GM21528 (cell line): Measurements from ENCODE around the gene GGNBP2.
A peak's percentile ranks its signal among the peaks of the same experiment; 100 is the strongest.

Source experiments
- ATAC-seq: cut with Tn5 transposase; IDR thresholded peaks from one replicate; pipeline ENCODE4 v1.9.1; 2021; ENCODE audit warnings: mild to moderate bottlenecking, moderate library complexity; ENCODE audit not compliant: unreplicated experiment, low FRiP score

GGNBP2 gene

DNA sequence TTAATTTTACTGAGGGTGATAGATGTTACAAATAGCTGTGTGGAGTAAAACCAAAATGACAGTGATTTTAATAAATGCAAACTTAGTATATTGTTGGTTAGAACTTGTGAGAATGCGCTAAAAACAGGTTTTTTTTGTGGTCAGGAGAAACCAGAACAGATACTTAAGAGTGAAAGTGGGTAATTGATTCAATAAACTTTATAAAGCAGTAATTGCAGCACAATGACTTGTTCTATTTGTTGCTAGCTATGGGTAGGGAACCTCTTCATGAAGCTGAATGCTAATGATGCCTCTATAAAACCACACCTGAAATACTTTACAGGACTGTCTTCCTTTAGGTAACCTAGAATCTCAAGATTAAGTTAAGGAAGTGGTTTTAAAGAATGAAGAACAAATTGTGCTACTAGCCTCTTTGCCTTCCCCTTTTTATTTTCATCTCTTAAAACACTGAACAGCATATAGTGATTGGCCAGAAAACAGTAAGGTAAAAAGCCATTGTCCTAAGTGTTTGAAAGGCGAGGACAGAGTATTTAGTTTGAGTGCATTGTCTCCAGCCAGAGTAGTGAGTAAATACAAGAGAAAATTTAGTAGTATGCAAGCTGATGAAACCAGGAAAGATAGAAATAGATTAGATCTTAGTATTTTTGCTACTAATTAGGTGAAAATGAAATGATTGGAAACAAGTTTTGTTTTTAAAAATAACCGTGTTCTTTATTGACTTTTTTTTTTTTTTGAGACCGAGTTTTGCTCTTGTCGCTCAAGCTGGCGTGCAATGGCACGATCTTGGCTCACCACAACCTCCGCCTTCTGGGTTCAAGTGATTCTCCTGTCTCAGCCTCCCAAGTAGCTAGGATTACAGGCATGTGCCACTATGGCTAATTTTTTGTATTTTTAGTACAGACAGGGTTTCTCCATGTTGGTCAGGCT is 6.0 kb downstream of the GGNBP2 start:
- ATAC-seq, result no peak

DNA sequence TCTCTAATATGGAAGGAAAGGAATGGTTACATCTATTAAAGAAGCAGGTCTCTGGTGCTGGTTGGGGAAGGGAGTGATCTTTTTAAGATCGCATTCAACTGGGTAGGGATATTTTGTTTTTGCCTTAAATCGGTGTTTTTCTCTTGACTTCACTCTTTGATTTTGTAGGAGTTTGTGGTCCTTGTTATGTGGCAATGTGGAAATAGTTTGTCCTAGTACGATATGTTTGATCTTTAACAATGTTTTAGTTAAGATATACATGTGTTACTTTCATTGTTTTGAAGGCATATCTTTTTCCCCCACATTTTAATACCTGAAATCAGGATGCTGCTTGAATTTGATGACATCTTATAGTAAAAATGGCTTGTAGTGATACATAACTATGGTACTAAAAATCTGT is 8.7 kb downstream of the GGNBP2 start:
- no peak for ATAC-seq

DNA sequence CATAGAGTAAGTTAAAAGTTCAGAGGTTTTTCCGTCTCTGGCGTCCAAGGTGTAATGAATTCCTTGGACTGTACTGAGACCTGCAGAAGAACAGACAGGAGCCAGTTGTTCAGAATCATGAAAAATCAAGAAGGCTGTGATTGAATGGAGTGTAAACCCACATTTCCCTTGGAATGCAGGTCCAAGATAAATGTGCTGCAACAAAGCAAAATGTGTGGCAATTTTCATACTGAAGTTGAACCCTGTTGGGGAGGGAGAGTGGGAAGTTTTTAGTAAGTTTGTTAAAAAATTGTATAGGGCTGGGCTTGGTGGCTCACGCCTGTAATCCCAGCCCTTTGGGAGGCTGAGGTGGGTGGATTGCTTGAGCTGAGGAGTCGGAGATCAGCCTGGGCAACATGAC is 21.4 kb downstream of the GGNBP2 start:
- no peak for ATAC-seq

DNA sequence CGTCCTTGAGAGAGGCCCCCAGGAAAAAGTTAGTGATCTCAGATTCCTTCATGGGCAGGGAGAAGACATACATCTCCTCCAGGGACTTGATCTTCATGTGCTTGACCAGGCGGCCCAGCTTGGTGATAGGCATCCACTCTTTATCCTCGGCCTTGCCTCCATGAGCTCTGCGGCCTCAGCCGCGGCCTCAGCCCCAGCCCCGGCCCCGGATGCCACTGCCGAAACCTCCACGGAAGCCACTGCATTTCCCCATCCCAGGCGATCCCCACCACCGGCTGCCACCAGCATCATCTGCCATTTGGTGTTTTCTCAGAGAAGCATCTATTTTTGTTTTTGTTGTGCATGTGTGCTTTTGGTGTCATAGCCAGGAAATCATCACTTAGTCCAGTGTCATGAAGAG is 30.3 kb downstream of the GGNBP2 start:
- no peak for ATAC-seq

DNA sequence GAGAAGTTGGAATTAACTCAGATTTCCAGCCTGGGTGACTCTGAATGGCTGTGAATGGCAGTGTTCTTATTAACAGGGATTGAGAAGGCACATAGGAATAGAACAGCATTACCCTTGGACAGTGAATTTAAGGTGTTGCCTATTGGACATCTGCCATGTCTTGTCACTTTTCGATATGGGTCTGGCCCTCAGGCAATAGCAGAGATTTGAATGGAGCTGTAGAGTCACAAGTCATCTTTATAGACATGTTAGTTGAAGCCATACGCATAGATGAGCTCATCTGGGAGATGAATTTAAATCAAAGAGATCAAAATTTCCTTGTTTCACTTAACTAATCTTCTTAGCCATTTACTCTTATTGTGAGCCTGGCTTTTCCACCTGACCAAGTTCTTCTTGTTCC is 32.1 kb downstream of the GGNBP2 start:
- ATAC-seq, result no peak

DNA sequence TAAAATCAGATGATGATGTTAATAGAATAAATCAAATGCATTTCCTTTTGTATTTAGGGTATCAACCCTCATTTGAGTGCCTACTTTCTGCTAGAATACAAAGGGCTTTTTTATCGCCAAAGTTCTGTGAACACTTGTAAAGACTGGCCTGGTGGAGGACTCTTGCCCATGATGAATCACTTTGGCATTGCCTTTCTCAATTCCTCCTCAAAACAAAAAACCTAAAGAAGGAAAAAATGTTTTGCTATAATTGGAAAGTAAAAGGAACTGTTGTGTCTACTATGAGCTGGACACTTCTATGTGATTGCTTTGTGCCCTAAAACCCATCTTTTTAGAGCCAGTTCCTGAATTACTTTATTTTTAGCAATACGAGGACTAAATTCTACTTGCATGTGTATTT is 34.0 kb downstream of the GGNBP2 start:
- ATAC-seq, result no peak

DNA sequence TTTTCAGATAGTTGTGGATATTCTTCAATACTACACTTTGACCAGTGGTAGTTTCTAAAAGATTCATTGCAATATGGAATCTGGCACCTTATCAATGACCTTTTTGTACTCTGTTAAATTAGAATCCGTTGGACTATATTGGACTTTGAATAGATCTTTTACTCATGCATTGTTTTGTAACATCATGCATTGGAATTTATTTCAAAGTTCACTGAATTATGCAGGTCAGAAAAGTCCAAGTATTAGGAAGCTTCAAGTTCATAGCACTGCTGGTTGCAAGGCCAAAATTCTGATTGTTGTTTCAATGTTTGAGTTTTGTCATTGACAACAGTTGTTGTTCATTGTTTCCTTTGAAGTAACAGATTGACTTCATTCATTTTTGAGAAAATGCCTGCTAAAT is 39.1 kb downstream of the GGNBP2 start:
- ATAC-seq, result no peak

DNA sequence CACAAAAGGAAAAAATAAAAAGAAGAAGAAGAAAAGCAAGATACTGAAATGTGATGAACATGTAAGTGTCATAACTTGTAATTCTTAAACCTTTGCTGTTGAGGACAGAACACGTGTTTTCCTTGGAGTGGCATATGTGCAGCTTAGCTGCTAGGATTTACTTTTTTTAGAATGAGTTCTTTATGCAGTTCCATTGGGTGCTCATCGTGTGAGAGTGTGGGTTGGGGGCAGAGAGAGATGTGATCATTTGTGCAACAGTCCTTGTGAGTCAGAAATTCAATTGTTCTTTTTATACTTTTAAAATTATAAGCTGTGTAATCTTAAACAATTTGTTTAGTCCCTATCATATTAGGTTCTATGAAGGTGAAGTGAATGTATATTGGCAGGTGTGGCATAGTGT is 41.4 kb downstream of the GGNBP2 start:
- ATAC-seq, result no peak

DNA sequence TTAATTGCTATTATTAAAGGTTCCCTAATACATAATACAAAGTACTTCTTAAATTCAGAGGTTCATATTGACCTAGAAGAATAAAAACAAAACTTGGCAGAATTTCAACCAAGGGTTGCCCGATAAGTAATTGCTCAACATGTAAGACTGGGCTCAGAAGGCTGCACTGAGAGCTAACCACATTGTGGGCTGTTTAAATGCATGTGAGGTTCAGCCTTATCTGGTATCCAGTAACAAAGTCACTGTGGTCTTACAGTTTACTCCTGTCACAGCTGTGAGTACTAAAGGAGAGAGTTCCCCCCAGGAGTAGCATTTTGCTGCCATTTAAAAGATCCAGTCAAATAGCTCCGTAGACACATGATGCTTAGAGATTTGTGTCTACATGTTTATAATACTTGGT is 45.4 kb downstream of the GGNBP2 start:
- ATAC-seq, result no peak

DNA sequence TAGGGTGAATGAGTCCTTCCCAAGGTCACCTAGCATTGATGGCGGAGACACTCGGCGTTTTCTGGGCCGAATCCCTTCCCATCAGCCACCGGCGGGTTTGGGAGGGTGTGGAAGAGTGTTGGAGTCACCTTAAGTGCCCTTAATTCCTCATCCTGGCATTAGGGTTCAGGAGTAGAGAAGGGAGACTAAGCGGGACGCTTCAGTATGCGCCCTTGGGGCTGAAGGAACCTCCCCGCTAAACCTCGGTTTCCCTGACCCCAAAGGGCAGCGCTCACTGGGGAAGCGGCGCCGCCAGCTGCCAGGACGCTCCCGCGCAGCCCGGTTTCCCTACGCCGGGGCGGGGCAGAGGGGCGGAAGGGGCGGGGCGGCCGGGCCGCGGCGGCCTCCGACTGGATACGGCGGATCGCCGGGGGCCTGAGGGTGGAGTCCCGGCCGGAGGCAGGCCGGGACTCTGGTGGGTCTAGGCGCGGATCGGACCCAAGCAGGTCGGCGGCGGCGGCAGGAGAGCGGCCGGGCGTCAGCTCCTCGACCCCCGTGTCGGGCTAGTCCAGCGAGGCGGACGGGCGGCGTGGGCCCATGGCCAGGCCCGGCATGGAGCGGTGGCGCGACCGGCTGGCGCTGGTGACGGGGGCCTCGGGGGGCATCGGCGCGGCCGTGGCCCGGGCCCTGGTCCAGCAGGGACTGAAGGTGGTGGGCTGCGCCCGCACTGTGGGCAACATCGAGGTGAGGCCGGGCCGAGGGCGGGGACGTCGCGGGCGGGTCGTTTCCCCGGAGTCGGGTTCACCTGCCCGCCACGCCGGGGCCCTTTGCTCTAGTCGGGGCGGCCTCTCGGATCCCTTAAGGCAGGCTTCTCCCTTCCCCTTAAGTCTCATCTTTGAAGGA is 47.0 kb downstream of the GGNBP2 start, which contains the start of gene DHRS11:
Gene DHRS11, plus strand, starts transcription at position 446 of the 882 bp plus-strand sequence. Its CDS starts 131 bp downstream, at position 577.
- peak; percentile 75 for ATAC-seq

DNA sequence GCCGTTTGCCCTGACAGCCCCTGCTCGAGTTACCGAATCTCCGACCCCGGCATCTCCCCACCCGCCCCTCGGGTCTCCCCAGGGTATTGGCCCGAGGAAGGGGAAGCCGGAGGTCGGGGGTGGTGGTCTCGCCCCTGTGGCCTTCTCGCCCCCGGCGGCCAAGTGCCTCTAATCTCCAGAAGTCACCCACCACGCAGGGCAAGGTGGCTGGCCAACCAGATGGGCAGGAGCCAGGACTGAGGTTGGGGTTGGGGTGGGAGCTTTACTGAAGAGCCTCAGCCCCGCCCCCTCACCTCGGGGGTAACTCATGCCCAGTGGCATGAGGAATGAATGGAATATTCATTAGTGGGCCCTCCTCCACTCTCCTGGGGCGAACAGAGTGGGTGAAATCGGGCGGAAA is 47.6 kb downstream of the GGNBP2 start:
- no peak for ATAC-seq

DNA sequence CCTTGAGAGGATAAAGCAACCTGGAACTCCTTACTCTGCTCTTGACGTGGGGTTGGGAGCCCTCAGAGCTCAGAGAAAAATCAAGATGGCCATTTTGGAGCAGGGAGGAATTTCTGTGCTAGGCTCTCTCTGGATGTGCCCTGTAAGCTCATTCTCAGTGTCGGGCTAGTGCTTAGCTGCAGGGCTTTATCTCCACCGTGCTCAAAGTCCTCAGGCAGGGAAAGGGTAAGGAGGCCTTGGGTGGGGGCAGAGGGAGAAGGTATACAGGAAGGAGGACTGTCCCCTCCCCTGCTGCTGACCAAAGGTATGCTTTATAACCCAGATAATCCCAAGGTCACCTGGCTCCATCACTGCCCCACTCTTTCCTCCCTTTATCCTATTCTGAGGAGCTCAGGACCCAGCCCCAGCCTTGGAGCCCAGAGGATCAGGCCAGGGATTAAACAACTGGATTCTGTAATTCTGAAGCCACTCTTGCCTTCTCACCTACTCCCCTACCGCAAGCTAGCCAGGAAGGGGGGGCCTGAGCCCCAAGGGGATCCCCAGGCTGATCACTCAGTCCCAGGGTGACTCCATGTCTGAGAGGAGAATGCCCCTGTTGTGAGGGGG is 48.1 kb downstream of the GGNBP2 start:
- no peak for ATAC-seq

DNA sequence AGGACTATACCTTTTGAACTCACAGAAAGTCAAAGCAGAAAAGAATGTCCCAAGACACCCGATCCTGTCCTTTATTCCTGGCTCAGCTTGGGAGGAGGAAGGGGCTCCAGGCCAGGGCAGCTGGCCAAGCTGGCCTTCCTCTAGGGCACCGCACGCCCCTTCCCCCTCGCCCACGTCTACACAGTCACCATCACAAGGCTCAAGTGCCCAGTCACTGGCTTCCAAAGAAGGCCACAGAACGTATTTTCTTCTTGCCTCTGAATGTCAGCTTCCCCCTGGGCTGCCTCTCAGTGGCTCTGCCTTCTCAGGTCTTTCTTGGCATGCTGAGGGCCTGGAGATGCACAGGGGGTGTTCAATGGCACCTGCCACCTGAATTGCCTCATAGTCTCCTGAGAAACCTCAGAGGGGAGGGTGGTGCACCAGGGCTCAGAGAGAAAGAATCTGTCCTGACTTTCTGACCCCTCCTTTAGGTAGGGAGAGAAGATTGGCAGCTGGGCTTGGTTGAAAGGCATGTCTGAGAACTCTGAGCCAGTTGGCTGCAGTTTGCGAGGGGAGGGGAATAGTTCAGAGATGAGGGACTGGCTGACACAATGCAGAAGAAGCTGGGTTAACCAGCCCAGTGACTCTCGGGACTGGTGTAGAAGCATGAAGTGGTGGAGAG is 49.1 kb downstream of the GGNBP2 start:
- no peak for ATAC-seq

DNA sequence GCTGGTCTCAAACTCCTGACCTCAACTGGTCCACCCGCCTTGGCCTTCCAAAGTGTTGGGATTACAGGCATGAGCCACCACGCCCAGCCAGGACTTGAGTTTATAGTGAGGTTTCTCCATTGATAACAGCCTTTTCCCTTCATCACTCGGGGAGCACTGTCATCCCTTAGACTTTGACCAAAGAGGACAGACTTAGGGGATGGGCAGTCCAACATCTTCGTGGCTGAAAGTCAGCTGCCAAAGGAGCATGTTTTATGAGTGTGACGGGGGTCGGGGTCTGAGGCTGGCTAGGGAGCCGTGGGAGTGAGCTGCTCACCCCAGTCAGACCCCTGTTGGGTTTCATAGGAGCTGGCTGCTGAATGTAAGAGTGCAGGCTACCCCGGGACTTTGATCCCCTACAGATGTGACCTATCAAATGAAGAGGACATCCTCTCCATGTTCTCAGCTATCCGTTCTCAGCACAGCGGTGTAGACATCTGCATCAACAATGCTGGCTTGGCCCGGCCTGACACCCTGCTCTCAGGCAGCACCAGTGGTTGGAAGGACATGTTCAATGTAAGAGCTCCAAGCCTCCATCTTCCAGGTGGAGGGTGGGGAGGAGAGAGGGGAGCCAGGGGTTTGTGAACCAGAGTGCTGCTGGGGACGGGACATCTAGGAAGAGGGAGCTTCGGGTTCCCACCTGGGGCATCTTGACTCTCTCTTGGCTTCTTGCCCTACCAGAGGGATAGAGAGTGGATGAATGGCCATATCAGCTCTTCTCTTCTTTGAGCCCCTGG is 50.1 kb downstream of the GGNBP2 start:
- ATAC-seq, result no peak

DNA sequence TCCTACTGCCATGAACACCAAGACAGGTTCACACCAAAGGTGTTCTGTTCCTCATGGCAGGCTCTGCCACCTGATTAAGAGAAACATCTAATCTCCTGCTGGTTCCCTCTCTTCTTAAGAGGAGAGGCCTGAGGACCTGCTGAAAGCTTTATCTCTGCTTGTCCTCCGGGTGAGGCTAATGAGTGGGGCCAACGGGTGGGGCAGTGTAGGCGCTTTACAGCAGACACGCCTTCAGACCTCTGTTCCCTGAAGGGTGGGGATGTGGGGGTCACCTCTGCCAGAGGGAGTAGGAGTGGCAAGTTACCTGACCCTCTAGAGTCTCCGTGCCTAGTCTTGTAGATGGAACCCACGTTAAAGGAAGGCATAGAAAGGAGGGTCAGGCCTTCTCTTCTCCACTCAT is 52.5 kb downstream of the GGNBP2 start:
- no peak for ATAC-seq

DNA sequence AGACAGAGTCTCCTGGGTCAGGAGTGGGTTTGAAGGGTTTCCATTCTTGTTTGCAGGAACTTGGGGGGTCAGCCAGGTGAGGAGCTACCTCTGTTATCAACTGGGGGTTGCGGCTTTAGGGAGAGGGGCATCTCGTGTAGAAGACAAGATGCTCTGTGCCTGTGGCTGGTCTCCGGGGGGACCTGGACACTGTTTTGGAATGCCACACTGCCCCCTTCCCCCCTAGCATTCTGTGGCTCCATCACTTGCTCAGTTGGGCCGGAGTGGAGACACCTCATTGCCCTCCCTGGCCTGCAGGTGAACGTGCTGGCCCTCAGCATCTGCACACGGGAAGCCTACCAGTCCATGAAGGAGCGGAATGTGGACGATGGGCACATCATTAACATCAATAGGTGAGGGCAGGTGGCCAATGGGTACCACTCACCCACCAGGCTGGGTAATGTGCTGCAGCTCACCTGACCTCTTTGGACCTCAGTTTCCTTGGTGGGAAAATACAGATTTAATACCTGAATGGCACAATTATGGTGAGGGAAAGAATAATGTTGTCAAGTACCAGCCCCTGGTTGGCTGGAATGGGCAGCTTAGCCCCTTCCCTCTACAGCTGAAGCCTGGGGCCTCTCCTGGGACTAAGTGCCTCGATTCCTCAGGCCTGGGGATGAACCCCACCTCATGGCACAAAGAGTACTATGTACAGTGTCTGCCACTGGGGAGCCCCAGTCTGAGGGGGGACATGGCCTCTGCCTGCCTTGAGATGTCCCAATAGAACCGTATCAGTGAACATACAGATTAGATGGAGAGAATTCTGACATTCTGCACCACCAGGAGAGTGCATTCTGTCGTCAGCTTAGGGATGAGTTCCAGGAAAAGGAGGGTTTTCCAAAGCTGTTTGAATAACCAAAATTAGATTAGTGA is 53.4 kb downstream of the GGNBP2 start:
- ATAC-seq, result no peak

DNA sequence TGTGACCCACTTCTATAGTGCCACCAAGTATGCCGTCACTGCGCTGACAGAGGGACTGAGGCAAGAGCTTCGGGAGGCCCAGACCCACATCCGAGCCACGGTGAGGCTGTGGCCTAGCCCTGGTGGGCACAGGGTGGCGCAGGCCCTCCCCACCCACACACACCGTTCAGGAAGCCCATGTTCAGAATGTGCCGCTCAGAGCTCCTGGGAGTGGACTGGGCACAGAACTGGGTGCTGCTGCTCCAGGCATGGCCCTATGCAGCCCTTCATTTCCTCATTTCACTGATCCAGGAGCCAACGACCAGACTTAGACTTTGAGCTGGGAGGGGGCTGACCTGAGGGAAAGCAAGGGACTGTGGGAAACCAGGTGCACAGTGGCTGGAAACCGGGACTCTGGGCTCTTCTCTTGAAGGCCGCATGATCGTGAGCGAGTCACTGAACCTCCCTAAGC is 54.3 kb downstream of the GGNBP2 start:
- no peak for ATAC-seq

DNA sequence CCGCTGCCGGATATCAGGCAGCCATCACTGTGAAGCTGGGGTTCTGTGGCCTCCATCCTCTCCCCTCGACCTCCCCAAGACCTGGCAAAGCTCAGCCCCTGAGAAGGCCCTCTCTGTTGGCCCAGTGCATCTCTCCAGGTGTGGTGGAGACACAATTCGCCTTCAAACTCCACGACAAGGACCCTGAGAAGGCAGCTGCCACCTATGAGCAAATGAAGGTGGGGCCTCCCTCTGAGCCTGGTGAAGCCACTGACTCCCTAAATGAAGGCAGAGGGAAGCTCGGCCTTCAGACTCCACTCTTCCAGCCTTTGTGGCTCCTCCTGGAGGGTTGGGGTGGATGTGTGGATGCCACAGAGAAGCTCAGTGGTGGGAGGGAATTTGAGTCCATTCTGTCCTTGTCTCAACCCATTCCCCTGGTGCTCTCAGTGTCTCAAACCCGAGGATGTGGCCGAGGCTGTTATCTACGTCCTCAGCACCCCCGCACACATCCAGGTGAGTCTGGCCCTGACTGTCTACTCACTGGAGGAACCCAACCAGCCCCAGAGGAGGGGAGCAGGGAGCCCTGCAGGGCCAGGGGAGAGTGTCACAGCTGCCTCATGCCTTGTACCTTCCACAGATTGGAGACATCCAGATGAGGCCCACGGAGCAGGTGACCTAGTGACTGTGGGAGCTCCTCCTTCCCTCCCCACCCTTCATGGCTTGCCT is 55.0 kb downstream of the GGNBP2 start:
- ATAC-seq, result no peak
